Liver (tissue), 3 donors: ENCODE data around the gene FIG4.

Experiments used
- CTCF ChIP-seq: fragments of 150-350 bp; IDR thresholded peaks from 2 replicates; pipeline ENCODE4 v1.5.1; 2017; ENCODE audit warnings: improper control_type of control experiment, low read depth, low read length; ENCODE audit not compliant: missing input control
- GABPA ChIP-seq, 2 donors: IDR thresholded peaks in 1 of 2; conservative IDR thresholded peaks in 1 of 2; 2 replicates each; pipeline ENCODE4 v1.6.1; 2016; ENCODE audit warnings: antibody characterized with exemption in 2 of 2, mild to moderate bottlenecking in 1 of 2, moderate library complexity in 1 of 2
- JUND ChIP-seq, 2 donors: IDR thresholded peaks; 2 replicates each; pipeline ENCODE4 v1.6.1; 2016; ENCODE audit warnings: antibody characterized with exemption in 2 of 2
- MAX ChIP-seq: IDR thresholded peaks from 2 replicates; pipeline ENCODE4 v1.6.1; 2016; ENCODE audit warnings: antibody characterized with exemption
- REST ChIP-seq: IDR thresholded peaks from 2 replicates; pipeline ENCODE4 v1.6.1; 2016; ENCODE audit warnings: antibody characterized with exemption, mild to moderate bottlenecking
- SP1 ChIP-seq: IDR thresholded peaks from 2 replicates; pipeline ENCODE4 v1.6.1; 2018; ENCODE audit warnings: antibody characterized with exemption, mild to moderate bottlenecking
- TAF1 ChIP-seq: conservative IDR thresholded peaks from 2 replicates; pipeline ENCODE4 v1.6.1; 2016; ENCODE audit warnings: antibody characterized with exemption, mild to moderate bottlenecking
- ZBTB33 ChIP-seq: IDR thresholded peaks from 2 replicates; pipeline ENCODE4 v1.6.1; 2016; ENCODE audit warnings: antibody characterized with exemption
- donor health status: healthy.
- donor health status: healthy.

- TF ChIP-seq GABPA (IDR thresholded peaks at IDR 0.05 in 1 of 2, conservative IDR thresholded peaks at IDR 0.05 in 1 of 2): no peak
- TF ChIP-seq SP1: no peak
- TF ChIP-seq CTCF: no peak
- no peak for TF ChIP-seq TAF1
- no peak for TF ChIP-seq JUND (IDR thresholded peaks at IDR 0.05)
- TF ChIP-seq ZBTB33: no peak
- TF ChIP-seq REST: no peak
- TF ChIP-seq MAX: no peak
Measured at GRCh38 chr6:109696355-109696754, 5.3 kb downstream of the FIG4 start.
